ENCODE data around the gene BRINP1.

DNA sequence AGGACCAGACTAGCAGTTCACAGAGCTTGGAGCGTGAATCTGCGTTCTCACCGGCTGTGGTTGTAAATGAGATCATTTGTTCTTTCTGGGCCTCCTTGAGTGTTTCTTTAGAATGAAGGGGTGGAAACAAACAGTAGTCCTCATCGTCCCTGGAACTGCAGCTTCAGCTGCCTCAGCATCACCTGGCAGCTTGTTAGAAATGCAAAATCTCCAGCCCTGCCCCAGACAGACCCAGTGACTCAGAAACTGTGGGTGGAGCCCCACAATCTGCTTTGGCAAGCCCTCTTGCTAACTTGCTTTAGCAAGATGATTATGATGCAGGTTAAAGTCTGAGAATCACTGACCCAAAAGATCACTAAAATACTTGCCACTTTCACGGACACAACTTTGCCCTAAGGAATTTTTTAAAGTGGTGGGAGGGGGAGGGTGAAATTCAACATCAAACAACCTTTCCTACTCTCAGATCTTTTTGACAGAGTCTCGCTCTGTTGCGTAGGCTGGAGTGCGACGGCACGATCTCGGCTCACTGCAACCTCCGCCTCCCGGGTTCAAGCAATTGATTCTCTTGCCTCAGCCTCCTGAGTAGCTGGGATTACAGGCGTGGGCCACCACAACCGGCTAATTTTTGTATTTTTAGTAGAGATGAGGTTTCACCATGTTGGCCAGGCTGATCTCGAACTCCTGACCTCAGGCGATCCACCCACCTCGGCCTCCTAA is 86.0 kb downstream of the BRINP1 start:
- TF ChIP-seq POLR2AphosphoS5 (IDR thresholded peaks at IDR 0.05; ENCODE audit: low read depth, low read length) = no peak
- TF ChIP-seq, protein P1, sequence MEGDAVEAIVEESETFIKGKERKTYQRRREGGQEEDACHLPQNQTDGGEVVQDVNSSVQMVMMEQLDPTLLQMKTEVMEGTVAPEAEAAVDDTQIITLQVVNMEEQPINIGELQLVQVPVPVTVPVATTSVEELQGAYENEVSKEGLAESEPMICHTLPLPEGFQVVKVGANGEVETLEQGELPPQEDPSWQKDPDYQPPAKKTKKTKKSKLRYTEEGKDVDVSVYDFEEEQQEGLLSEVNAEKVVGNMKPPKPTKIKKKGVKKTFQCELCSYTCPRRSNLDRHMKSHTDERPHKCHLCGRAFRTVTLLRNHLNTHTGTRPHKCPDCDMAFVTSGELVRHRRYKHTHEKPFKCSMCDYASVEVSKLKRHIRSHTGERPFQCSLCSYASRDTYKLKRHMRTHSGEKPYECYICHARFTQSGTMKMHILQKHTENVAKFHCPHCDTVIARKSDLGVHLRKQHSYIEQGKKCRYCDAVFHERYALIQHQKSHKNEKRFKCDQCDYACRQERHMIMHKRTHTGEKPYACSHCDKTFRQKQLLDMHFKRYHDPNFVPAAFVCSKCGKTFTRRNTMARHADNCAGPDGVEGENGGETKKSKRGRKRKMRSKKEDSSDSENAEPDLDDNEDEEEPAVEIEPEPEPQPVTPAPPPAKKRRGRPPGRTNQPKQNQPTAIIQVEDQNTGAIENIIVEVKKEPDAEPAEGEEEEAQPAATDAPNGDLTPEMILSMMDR (IDR thresholded peaks at IDR 0.05) = no peak
- TF ChIP-seq TCF7L2 (IDR thresholded peaks at IDR 0.05; ENCODE audit: low read depth, low read length) = no peak
- no peak for TF ChIP-seq SIN3A (IDR thresholded peaks at IDR 0.05; ENCODE audit: borderline replicate concordance, insufficient read depth, low read depth, low read length)
- TF ChIP-seq REST (IDR thresholded peaks at IDR 0.05; ENCODE audit: insufficient read depth in 1 of 2, low read depth in 2 of 2, low read length in 1 of 2) = no peak

Measured in Panc1 (cell line).